IMR-90 (cell line): ENCODE results near the gene IL18R1. TPM values are rescaled to one million over a fixed set of nuclear protein-coding genes. Genes with fewer than 3 reads are reported as not detected.

Experiments used
- ATAC-seq: fragments of 200-7000 bp; cut with Tn5 transposase; 2 replicates; pipeline ENCODE4 v1.9.1; 2020; ENCODE audit warnings: low read depth, mild to moderate bottlenecking, moderate library complexity
- BruUV-seq: library from RNA; stranded (reverse); fragments of 400-500 nt; replicated peaks from 2 replicates; lab custom pipeline; 2021; lab: Mats Ljungman, UMichigan
- CTCF ChIA-PET: fragments of 300-600 bp; formaldehyde crosslinking; extraction: SDS; loops from one replicate; lab custom pipeline; 2021; ENCODE audit warnings: antibody characterized with exemption; lab: Yijun Ruan, JAX
- POLR2A ChIA-PET: fragments of 300-600 bp; sonication (Branson Sonifier 250); formaldehyde crosslinking; loops from one replicate; lab custom pipeline; 2022; ENCODE audit warnings: antibody characterized with exemption; ENCODE audit not compliant: unreplicated experiment; lab: Charles Lee
- DNase-seq: peaks from one replicate; pipeline ENCODE4 v3.0.0; 2013
- H2AFZ ChIP-seq: replicated peaks from 2 replicates; pipeline ENCODE3; 2013; ENCODE audit warnings: low read length, mild to moderate bottlenecking; ENCODE audit not compliant: poor library complexity
- H2AK5ac ChIP-seq: 2 replicates; pipeline ENCODE4 v1.6.1; 2013; ENCODE audit warnings: low read depth, low read length, inconsistent platforms
- H2AK9ac ChIP-seq: replicated peaks from 2 replicates; pipeline ENCODE3; 2013; ENCODE audit warnings: mild to moderate bottlenecking, low read depth, low read length, moderate library complexity; ENCODE audit not compliant: poor library complexity
- H2BK120ac ChIP-seq: 2 replicates; pipeline ENCODE4 v1.6.1; 2013; ENCODE audit warnings: low read depth, low read length, inconsistent platforms
- H2BK15ac ChIP-seq: 3 replicates; pipeline ENCODE4 v1.6.1; 2013; ENCODE audit warnings: low read depth, low read length, inconsistent platforms
- H2BK20ac ChIP-seq: 2 replicates; pipeline ENCODE4 v1.6.1; 2013; ENCODE audit warnings: low read depth, mild to moderate bottlenecking, inconsistent platforms, low read length, moderate library complexity
- H2BK5ac ChIP-seq: 2 replicates; pipeline ENCODE4 v1.6.1; 2013; ENCODE audit warnings: mild to moderate bottlenecking, low read depth, low read length, inconsistent platforms; ENCODE audit not compliant: poor library complexity, severe bottlenecking
- H3K14ac ChIP-seq: replicated peaks from 2 replicates; pipeline ENCODE4 v1.6.1; 2013; ENCODE audit warnings: low read depth, low read length, inconsistent platforms
- H3K18ac ChIP-seq: 2 replicates; pipeline ENCODE4 v1.6.1; 2013; ENCODE audit warnings: low read depth, low read length, control low read depth
- H3K23ac ChIP-seq: 2 replicates; pipeline ENCODE4 v1.6.1; 2013; ENCODE audit warnings: low read depth, low read length, inconsistent platforms
- H3K27ac ChIP-seq: 2 replicates; pipeline ENCODE4 v1.5.1; 2013; ENCODE audit warnings: mild to moderate bottlenecking, control low read depth, low read length; ENCODE audit not compliant: insufficient read depth
- H3K27me3 ChIP-seq: 2 replicates; pipeline ENCODE4 v1.6.1; 2013; ENCODE audit warnings: low read length; ENCODE audit not compliant: control insufficient read depth, insufficient read depth
- H3K36me3 ChIP-seq: 2 replicates; pipeline ENCODE4 v1.6.1; 2013; ENCODE audit warnings: low read length, mixed read lengths; ENCODE audit not compliant: control insufficient read depth, insufficient read depth
- H3K4ac ChIP-seq: 2 replicates; pipeline ENCODE4 v1.6.1; 2013; ENCODE audit warnings: low read depth, low read length, inconsistent platforms
- H3K4me1 ChIP-seq: 2 replicates; pipeline ENCODE4 v1.6.1; 2013; ENCODE audit warnings: low read length, mixed read lengths; ENCODE audit not compliant: control insufficient read depth, insufficient read depth
- H3K4me2 ChIP-seq: 2 replicates; pipeline ENCODE4 v1.6.1; 2013; ENCODE audit warnings: low read depth, mild to moderate bottlenecking, control low read depth, low read length, moderate library complexity
- H3K4me3 ChIP-seq: 2 replicates; pipeline ENCODE4 v1.5.1; 2013; ENCODE audit warnings: low read depth, mild to moderate bottlenecking, control low read depth, low read length, moderate library complexity; ENCODE audit not compliant: insufficient read depth
- H3K56ac ChIP-seq: 2 replicates; pipeline ENCODE4 v1.6.1; 2013; ENCODE audit warnings: low read length, inconsistent platforms; ENCODE audit not compliant: insufficient read depth; ENCODE audit errors: extremely low read depth
- H3K79me1 ChIP-seq, 2 experiments: 2 replicates each; pipeline ENCODE4 v1.6.1; 2013; ENCODE audit warnings: low read length in 2 of 2, inconsistent platforms in 1 of 2, low read depth in 1 of 2
- H3K9ac ChIP-seq: 2 replicates; pipeline ENCODE4 v1.6.1; 2013; ENCODE audit warnings: low read depth, low read length, control low read depth
- H3K9me1 ChIP-seq: 2 replicates; pipeline ENCODE4 v1.6.1; 2013; ENCODE audit warnings: low read length, inconsistent platforms; ENCODE audit not compliant: insufficient read depth
- H3K9me3 ChIP-seq: 2 replicates; pipeline ENCODE4 v1.6.1; 2013; ENCODE audit warnings: low read length; ENCODE audit not compliant: control insufficient read depth, insufficient read depth
- H4K20me1 ChIP-seq: 2 replicates; pipeline ENCODE4 v1.6.1; 2013; ENCODE audit warnings: low read length, inconsistent platforms; ENCODE audit not compliant: insufficient read depth
- H4K5ac ChIP-seq: 2 replicates; pipeline ENCODE4 v1.6.1; 2013; ENCODE audit warnings: mild to moderate bottlenecking, low read depth, low read length, control low read depth
- H4K8ac ChIP-seq, 2 experiments: 2 replicates each; pipeline ENCODE4 v1.6.1; 2013; ENCODE audit warnings: low read depth in 2 of 2, low read length in 2 of 2, control low read depth in 1 of 2, inconsistent platforms in 1 of 2
- H4K91ac ChIP-seq: 2 replicates; pipeline ENCODE4 v1.6.1; 2013; ENCODE audit warnings: low read depth, low read length, inconsistent platforms; ENCODE audit not compliant: insufficient read depth
- BHLHE40 ChIP-seq: fragments of 150-350 bp; IDR thresholded peaks from 2 replicates; pipeline ENCODE4 v1.6.1; 2016; ENCODE audit warnings: mild to moderate bottlenecking, low read depth, low read length
- CEBPB ChIP-seq: IDR thresholded peaks from 2 replicates; pipeline ENCODE4 v1.6.1; 2012; ENCODE audit warnings: low read depth, low read length, improper control_type of control experiment
- CHD1 ChIP-seq: IDR thresholded peaks from 2 replicates; pipeline ENCODE4 v1.6.1; 2012; ENCODE audit warnings: low read depth, low read length, improper control_type of control experiment
- CTCF ChIP-seq: conservative IDR thresholded peaks from 2 replicates; pipeline ENCODE4 v1.5.1; 2012; ENCODE audit warnings: mild to moderate bottlenecking, low read depth, low read length, improper control_type of control experiment
- ELK1 ChIP-seq: fragments of 150-350 bp; IDR thresholded peaks from 2 replicates; pipeline ENCODE4 v1.6.1; 2016; ENCODE audit warnings: low read depth, mild to moderate bottlenecking, low read length, moderate library complexity, borderline replicate concordance
- FOS ChIP-seq: fragments of 150-350 bp; IDR thresholded peaks from 2 replicates; pipeline ENCODE4 v1.6.1; 2016; ENCODE audit warnings: low read depth, low read length
- MAFK ChIP-seq: IDR thresholded peaks from 2 replicates; pipeline ENCODE4 v1.6.1; 2012; ENCODE audit warnings: low read depth, low read length, improper control_type of control experiment
- MAZ ChIP-seq: IDR thresholded peaks from 2 replicates; pipeline ENCODE4 v1.6.1; 2012; ENCODE audit warnings: low read depth, mild to moderate bottlenecking, low read length, improper control_type of control experiment, moderate library complexity, borderline replicate concordance
- MXI1 ChIP-seq: IDR thresholded peaks from 2 replicates; pipeline ENCODE4 v1.6.1; 2012; ENCODE audit warnings: low read depth, mild to moderate bottlenecking, low read length, moderate library complexity, borderline replicate concordance
- NFE2L2 ChIP-seq: fragments of 150-350 bp; IDR thresholded peaks from 2 replicates; pipeline ENCODE4 v1.6.1; 2016; ENCODE audit warnings: low read depth, mild to moderate bottlenecking, low read length
- POLR2A ChIP-seq: IDR thresholded peaks from 2 replicates; pipeline ENCODE4 v1.6.1; 2012; ENCODE audit warnings: mild to moderate bottlenecking, low read depth, low read length
- RAD21 ChIP-seq: IDR thresholded peaks from 2 replicates; pipeline ENCODE4 v1.6.1; 2012; ENCODE audit warnings: low read length, improper control_type of control experiment
- RCOR1 ChIP-seq: IDR thresholded peaks from 2 replicates; pipeline ENCODE4 v1.6.1; 2012; ENCODE audit warnings: mild to moderate bottlenecking, low read length, improper control_type of control experiment; ENCODE audit not compliant: insufficient replicate concordance
- RFX5 ChIP-seq: IDR thresholded peaks from 2 replicates; pipeline ENCODE4 v1.8.0; 2012; ENCODE audit warnings: low read depth, mild to moderate bottlenecking, low read length, moderate library complexity
- SMC3 ChIP-seq: fragments of 150-350 bp; IDR thresholded peaks from 2 replicates; pipeline ENCODE4 v1.6.1; 2016; ENCODE audit warnings: low read depth, mild to moderate bottlenecking, antibody characterized with exemption, low read length, moderate library complexity
- USF2 ChIP-seq: fragments of 150-350 bp; IDR thresholded peaks from 2 replicates; pipeline ENCODE4 v1.6.1; 2017; ENCODE audit warnings: mild to moderate bottlenecking, antibody characterized with exemption, low read length, low read depth
- WGBS, 2 experiments: methylation state at CpG; one replicate each; pipeline versions ENCODE4 v1.1.5 to v1.1.7; 2013; ENCODE audit warnings: missing lambda C conversion rate in 2 of 2; ENCODE audit not compliant: insufficient read length in 1 of 2; ENCODE audit errors: extremely low coverage in 2 of 2; 5-methylcytosine and 5-hydroxymethylcytosine counted together
- dilution Hi-C: fragments of 300-500 bp; cut with HindIII; formaldehyde crosslinking; loops from one replicate; pipeline ENCODE4 v1.14.3; 2018; ENCODE audit warnings: low sequenced_read_pairs; ENCODE audit not compliant: unreplicated experiment
- in situ Hi-C: fragments of 300-500 bp; cut with MboI; formaldehyde crosslinking; loops from 3 replicates; pipeline ENCODE4 v1.14.3; 2019; ENCODE audit warnings: low sequenced_read_pairs, inconsistent platforms, mixed read lengths
- intact Hi-C: fragments of 100-400 bp; cut with micrococcal nuclease; formaldehyde crosslinking; loops from 2 replicates; pipeline ENCODE4 v1.10.0; 2022
- polyA plus RNA-seq, 3 experiments: library from polyadenylated mRNA; depleted of rRNA; stranded (reverse); fragments of >200 nt; gene quantifications; 2 replicates each; pipeline ENCODE4 v1.2.3, GENCODE V29; 2012; ENCODE audit warnings: low replicate concordance in 1 of 3
- total RNA-seq: library from RNA; depleted of rRNA; stranded (reverse); fragments of >200 nt; gene quantifications from 2 replicates; pipeline ENCODE4 v1.2.3, GENCODE V29; 2012

IL18R1 gene
- total and polyA plus RNA-seq, 2 of the 4 experiments (the other 2 are of a cell fraction): 0.18 to 0.24 TPM

GRCh38 chr2:102340778-102341177, 14.8 kb upstream of the IL18R1 start:
- H2BK20ac ChIP-seq: no peak overlapping the region
- no peak overlapping the region for H3K18ac ChIP-seq
- no peak overlapping the region for H3K4me3 ChIP-seq
- no peaks in the 10 kb centered on the region for H3K9me3 ChIP-seq
- ATAC-seq (no peak), DNase-seq (no peak)
- no peak overlapping the region for H2BK15ac ChIP-seq
- in situ Hi-C loops: no loop called here
- CTCF ChIA-PET: no interaction called here
- no TSS peak for BruUV-seq
- H4K8ac ChIP-seq: no peak overlapping the region
- intact Hi-C loops: no loop called here
- no peak overlapping the region for H2AFZ ChIP-seq
- H4K5ac ChIP-seq: no peak overlapping the region
- no peaks in the 10 kb centered on the region; the same call in 1 of the 2 replicates for H3K9me1 ChIP-seq
- no peaks in the 10 kb centered on the region for H3K36me3 ChIP-seq
- POLR2A ChIA-PET: no interaction called here
- H4K20me1 ChIP-seq: no peaks in the 10 kb centered on the region
- H3K14ac ChIP-seq: no peak overlapping the region
- H4K91ac ChIP-seq: no peak overlapping the region
- H3K4me1 ChIP-seq: no peaks in the 10 kb centered on the region
- no peak overlapping the region for H2AK9ac ChIP-seq
- no peak overlapping the region for H3K9ac ChIP-seq
- H3K56ac ChIP-seq: no peak overlapping the region
- no peak overlapping the region for H3K27ac ChIP-seq
- TF ChIP-seq POLR2A (no peak), RAD21 (no peak), MAFK (no peak), ELK1 (no peak), RFX5 (no peak), CHD1 (no peak), MXI1 (no peak), FOS (no peak), CTCF (no peak), MAZ (no peak), CEBPB (no peak), SMC3 (no peak), BHLHE40 (no peak), NFE2L2 (no peak), USF2 (no peak), RCOR1 (no peak)
- H3K79me1 ChIP-seq: no peaks in the 10 kb centered on the region
- no peak overlapping the region for H3K23ac ChIP-seq
- dilution Hi-C loops: no loop called here
- H3K27me3 ChIP-seq: peaks cover 13% of the 10 kb centered on the region; the same call in 1 of the 2 replicates
- no peak overlapping the region for H3K4ac ChIP-seq
- no peak overlapping the region for H2BK120ac ChIP-seq
- no peak overlapping the region for H3K4me2 ChIP-seq
- WGBS, 2 experiments: no CpG with 5 or more reads among the region's 7 CpGs
- no peak overlapping the region for H2AK5ac ChIP-seq
- no peak overlapping the region for H2BK5ac ChIP-seq
